HepG2 (cell line): ENCODE data around the gene KCNK2. TPM values are rescaled to one million over a fixed set of nuclear protein-coding genes. Genes with fewer than 3 reads are reported as not detected.

Experiments used
- ATAC-seq: fragments of 200-7000 bp; cut with Tn5 transposase; 3 replicates; pipeline ENCODE4 v1.9.1; 2020; ENCODE audit warnings: mild to moderate bottlenecking, moderate library complexity
- BruUV-seq: library from RNA; stranded (reverse); fragments of 400-500 nt; replicated peaks from 2 replicates; lab custom pipeline; 2021; lab: Mats Ljungman, UMichigan
- CTCF ChIA-PET: fragments of 300-600 bp; formaldehyde crosslinking; extraction: SDS; loops from one replicate; lab custom pipeline; 2021; ENCODE audit warnings: low total read pairs, inconsistent platforms, low intra/inter-chr PET ratio; lab: Yijun Ruan, JAX
- POLR2A ChIA-PET: fragments of 350-600 bp; sonication (Branson Sonifier 250); formaldehyde crosslinking; loops from one replicate; lab custom pipeline; 2020; ENCODE audit warnings: antibody characterized with exemption, inconsistent platforms; lab: Yijun Ruan, JAX
- DNase-seq: peaks from one replicate; pipeline ENCODE4 v3.0.0-alpha.2; 2015; ENCODE audit warnings: low spot score
- FAIRE-seq: peaks from 3 replicates; lab custom pipeline; 2011; peaks lifted over from hg19 to GRCh38; lab: Jason Lieb, UNC
- H2AFZ ChIP-seq: one replicate; pipeline ENCODE4 v1.6.1; 2011; ENCODE audit warnings: low read length, inconsistent platforms
- H3K27ac ChIP-seq: fragments of 300-600 bp; 3 replicates; pipeline ENCODE4 v1.8.0; 2011; ENCODE audit warnings: mixed run types, mild to moderate bottlenecking, mixed read lengths, low read length, inconsistent platforms; ENCODE audit not compliant: insufficient read depth; ENCODE audit errors: extremely low read length
- H3K27me3 ChIP-seq, 2 experiments: fragments of 200-600 bp in 1 of 2; 2 replicates in 1 of 2; 3 replicates in 1 of 2; pipeline versions ENCODE4 v1.6.0 to v1.8.0; 2011; ENCODE audit warnings: low read length in 2 of 2, mild to moderate bottlenecking in 2 of 2, moderate library complexity in 2 of 2, inconsistent platforms in 1 of 2; ENCODE audit not compliant: insufficient read depth in 2 of 2, control insufficient read depth in 1 of 2
- H3K36me3 ChIP-seq, 2 experiments: fragments of 200-600 bp in 1 of 2; replicated peaks in 1 of 2; 2 replicates in 1 of 2; 3 replicates in 1 of 2; pipeline versions ENCODE4 v1.5.1 to v1.8.0; 2011; ENCODE audit warnings: low read length in 2 of 2, inconsistent platforms in 1 of 2; ENCODE audit not compliant: insufficient read depth in 2 of 2, control insufficient read depth in 1 of 2
- H3K4me1 ChIP-seq: 2 replicates; pipeline ENCODE4 v1.5.1; 2012; ENCODE audit warnings: low read length, inconsistent platforms; ENCODE audit not compliant: insufficient read depth
- H3K4me2 ChIP-seq: 2 replicates; pipeline ENCODE4 v1.6.0; 2011; ENCODE audit warnings: low read depth, low read length, inconsistent platforms
- H3K4me3 ChIP-seq, 3 experiments: fragments of 200-600 bp in 1 of 3; sonication (generic), shearing (Covaris generic) in 1 of 3; replicated peaks in 1 of 3; 2 replicates each; pipeline ENCODE4 v1.5.1; 2011 to 2016; ENCODE audit warnings: low read length in 3 of 3, inconsistent platforms in 2 of 3, low read depth in 2 of 3, mild to moderate bottlenecking in 2 of 3, control low read depth in 1 of 3, mixed read lengths in 1 of 3; ENCODE audit not compliant: insufficient read depth in 1 of 3
- H3K79me2 ChIP-seq: one replicate; pipeline ENCODE4 v1.6.1; 2011; ENCODE audit warnings: low read length, inconsistent platforms; ENCODE audit not compliant: insufficient read depth
- H3K9ac ChIP-seq: 2 replicates; pipeline ENCODE4 v1.6.0; 2011; ENCODE audit warnings: mild to moderate bottlenecking, low read depth, low read length, inconsistent platforms; ENCODE audit not compliant: insufficient read depth
- H3K9me3 ChIP-seq: 2 replicates; pipeline ENCODE4 v1.5.1; 2012; ENCODE audit warnings: mild to moderate bottlenecking, low read length
- H4K20me1 ChIP-seq: 2 replicates; pipeline ENCODE4 v1.6.0; 2011; ENCODE audit warnings: inconsistent platforms, mild to moderate bottlenecking, low read length, moderate library complexity; ENCODE audit not compliant: insufficient read depth
- ATF4 ChIP-seq, 2 experiments: fragments of 450-650 bp in 1 of 2; sonication (generic) in 1 of 2; formaldehyde crosslinking; IDR thresholded peaks; 2 replicates each; pipeline versions ENCODE4 v1.5.0 to v1.8.0; 2020 to 2022; ENCODE audit warnings: mild to moderate bottlenecking in 1 of 2, missing genetic modification reagents in 1 of 2
- DPF2 ChIP-seq: sonication (generic); formaldehyde crosslinking; IDR thresholded peaks from 2 replicates; pipeline ENCODE4 v1.4.0; 2020; ENCODE audit warnings: mild to moderate bottlenecking, low read depth, missing genetic modification reagents, borderline replicate concordance
- MAF1 ChIP-seq: sonication (generic); formaldehyde crosslinking; IDR thresholded peaks from 2 replicates; pipeline ENCODE4 v1.5.0; 2020; ENCODE audit warnings: missing genetic modification reagents, borderline replicate concordance
- MEF2D ChIP-seq: sonication (generic); formaldehyde crosslinking; IDR thresholded peaks from 2 replicates; pipeline ENCODE4 v1.5.1; 2020; ENCODE audit warnings: mild to moderate bottlenecking, missing genetic modification reagents
- PRMT3 ChIP-seq: sonication (generic); formaldehyde crosslinking; IDR thresholded peaks from 2 replicates; pipeline ENCODE4 v1.8.1; 2022; ENCODE audit warnings: low read depth, mild to moderate bottlenecking, moderate library complexity, missing genetic modification reagents, borderline replicate concordance
- RERE ChIP-seq: IDR thresholded peaks from 2 replicates; pipeline ENCODE4 v1.6.1; 2016; ENCODE audit warnings: low read depth, missing genetic modification reagents, missing compliant biosample characterization
- TRAFD1 ChIP-seq: sonication (generic); formaldehyde crosslinking; IDR thresholded peaks from 2 replicates; pipeline ENCODE4 v1.5.1; 2020; ENCODE audit warnings: missing genetic modification reagents, mild to moderate bottlenecking, borderline replicate concordance
- ZNF570 ChIP-seq: sonication (generic); formaldehyde crosslinking; IDR thresholded peaks from 2 replicates; pipeline ENCODE4 v1.4.0; 2020; ENCODE audit warnings: mild to moderate bottlenecking, missing genetic modification reagents, borderline replicate concordance
- WGBS: methylation state at CpG from one replicate; pipeline ENCODE4 v1.1.6; 2017; ENCODE audit warnings: low lambda C conversion rate; 5-methylcytosine and 5-hydroxymethylcytosine counted together
- in situ Hi-C: cut with HindIII; loops from 2 replicates; pipeline ENCODE4 v1.10.0; 2017; ENCODE audit warnings: low pct_unique_long_range_greater_than_20kb; ENCODE audit not compliant: extremely low pct_ligation_motif_present
- intact Hi-C: fragments of 100-400 bp; cut with micrococcal nuclease; formaldehyde crosslinking; loops from one replicate; pipeline ENCODE4 v1.10.0; 2022; ENCODE audit not compliant: unreplicated experiment
- polyA plus RNA-seq, 8 experiments: library from polyadenylated mRNA; depleted of rRNA in 3 of 8; stranded (reverse) in 7 of 8; unstranded in 1 of 8; fragments of >200 nt; fragmentation: Illumina TruSeq in 4 of 8; extraction: Trizol in 4 of 8; gene quantifications; 2 replicates each; pipeline versions ENCODE4 v1.2.1 to v1.2.3, GENCODE V29; 2011 to 2016; ENCODE audit warnings: low read depth in 4 of 8, missing spikeins in 1 of 8, mixed read lengths in 1 of 8; ENCODE audit not compliant: insufficient read depth in 1 of 8
- total RNA-seq, 5 experiments: library from RNA; depleted of rRNA; stranded (reverse); fragments of >200 nt; fragmentation: Illumina TruSeq; extraction: Trizol; gene quantifications; 2 replicates each; pipeline ENCODE4 v1.2.3, GENCODE V29; 2016; ENCODE audit warnings: low read depth in 1 of 5

KCNK2 gene
- total and polyA plus RNA-seq, 2 of the 13 experiments (the other 11 are each of a cell fraction or from before 2014, with no cell fraction given): not detected

- Histone ChIP-seq H3K9me3 (no peaks in the 10 kb centered on the region), H2AFZ (no peak overlapping the region), H3K4me2 (no peak overlapping the region)
- TF ChIP-seq RERE (CRISPR knock-in tag) (no peak), ZNF570 (no peak), PRMT3 (CRISPR knock-in tag) (no peak), ATF4 (CRISPR knock-in tag; IDR thresholded peaks at IDR 0.05) (no peak), MAF1 (no peak), TRAFD1 (CRISPR knock-in tag) (no peak), DPF2 (CRISPR knock-in tag) (no peak), MEF2D (CRISPR knock-in tag) (no peak)
- TF ChIP-seq, all 625 proteins: peak for 0
- no peak for FAIRE-seq
- Histone ChIP-seq H4K20me1 (no peaks in the 10 kb centered on the region), H3K36me3 (no peaks in the 10 kb centered on the region), H3K4me3 (no peak overlapping the region), H3K27me3 (no peaks in the 10 kb centered on the region), H3K4me1 (no peaks in the 10 kb centered on the region), H3K27ac (no peak overlapping the region), H3K79me2 (no peaks in the 10 kb centered on the region), H3K9ac (no peak overlapping the region)
- ChIA-PET POLR2A (no interaction called here), CTCF (no interaction called here)
- no peak for ATAC-seq
- intact Hi-C loops (no loop called here), in situ Hi-C loops (no loop called here)
- DNase-seq: no peak
- BruUV-seq: no TSS peak
- 4% methylated on average over 3 of the region's 3 CpGs for WGBS
These were observed 37.3 kb downstream of the KCNK2 start for GRCh38 chr1:215119719-215120365.
